Raji (cell line): ENCODE measurements around the gene CFAP299.

ENCODE experiments used
- POLR2A ChIP-seq: IDR thresholded peaks from 2 replicates; pipeline ENCODE4 v1.6.1; 2011; ENCODE audit warnings: low read depth, low read length, control low read depth; ENCODE audit not compliant: insufficient read depth

Gene CFAP299

GRCh38 chr4:80637190-80637589 is 301.7 kb downstream of the CFAP299 start:
- TF ChIP-seq POLR2A: no peak

GRCh38 chr4:80646061-80646460 is 310.5 kb downstream of the CFAP299 start:
- TF ChIP-seq POLR2A: no peak

- TF ChIP-seq POLR2A: no peak
These were observed 320.1 kb downstream of the CFAP299 start for GRCh38 chr4:80655662-80656061.

GRCh38 chr4:80678413-80678812 is 342.9 kb downstream of the CFAP299 start:
- TF ChIP-seq POLR2A: no peak

GRCh38 chr4:80680934-80681333 is 345.4 kb downstream of the CFAP299 start:
- TF ChIP-seq POLR2A: no peak

- TF ChIP-seq POLR2A: no peak
These were observed 349.7 kb downstream of the CFAP299 start for GRCh38 chr4:80685214-80685613.

- TF ChIP-seq POLR2A: no peak
These were observed 358.6 kb downstream of the CFAP299 start for GRCh38 chr4:80694171-80694570.

GRCh38 chr4:80705311-80705710 is 369.8 kb downstream of the CFAP299 start:
- no peak for TF ChIP-seq POLR2A

- TF ChIP-seq POLR2A: no peak
These were observed 373.7 kb downstream of the CFAP299 start for GRCh38 chr4:80709082-80709869.

- TF ChIP-seq POLR2A: no peak
These were observed 375.4 kb downstream of the CFAP299 start for GRCh38 chr4:80710748-80711451.

- TF ChIP-seq POLR2A: no peak
These were observed 376.4 kb downstream of the CFAP299 start for GRCh38 chr4:80711956-80712355.

GRCh38 chr4:80713409-80713808 is 377.9 kb downstream of the CFAP299 start:
- TF ChIP-seq POLR2A: no peak

- no peak for TF ChIP-seq POLR2A
These were observed 381.7 kb downstream of the CFAP299 start for GRCh38 chr4:80717204-80717603.

- no peak for TF ChIP-seq POLR2A
These were observed 390.9 kb downstream of the CFAP299 start for GRCh38 chr4:80726471-80726870.

- no peak for TF ChIP-seq POLR2A
These were observed 394.6 kb downstream of the CFAP299 start for GRCh38 chr4:80730158-80730557.

- no peak for TF ChIP-seq POLR2A
These were observed 395.9 kb downstream of the CFAP299 start for GRCh38 chr4:80731436-80731835.
